GM12878 (cell line): ENCODE data around the gene TMEM239. TPM values are rescaled to one million over a fixed set of nuclear protein-coding genes. Genes with fewer than 3 reads are reported as not detected.

Experiments used
- ATAC-seq: fragments of 200-7000 bp; cut with Tn5 transposase; 3 replicates; pipeline ENCODE4 v1.9.1; 2020; ENCODE audit warnings: mild to moderate bottlenecking, moderate library complexity
- BruUV-seq: library from RNA; stranded (reverse); fragments of 400-500 nt; replicated peaks from 2 replicates; lab custom pipeline; 2021; lab: Mats Ljungman, UMichigan
- CTCF ChIA-PET: fragments of 300-600 bp; sonication (Branson Sonifier 250); formaldehyde crosslinking; extraction: SDS; loops from one replicate; lab custom pipeline; 2021; ENCODE audit warnings: inconsistent platforms; lab: Yijun Ruan, JAX
- POLR2A ChIA-PET: fragments of 350-600 bp; formaldehyde crosslinking; extraction: SDS; loops from one replicate; lab custom pipeline; 2021; ENCODE audit warnings: inconsistent platforms; lab: Charles Lee
- RAD21 ChIA-PET: fragments of 300-600 bp; sonication (Branson Sonifier 250); formaldehyde crosslinking; loops from one replicate; lab custom pipeline; 2023; ENCODE audit warnings: antibody characterized with exemption; ENCODE audit not compliant: unreplicated experiment; lab: Charles Lee
- SMC1A ChIA-PET: fragments of 300-600 bp; sonication (Branson Sonifier 250); formaldehyde crosslinking; loops from one replicate; lab custom pipeline; 2023; ENCODE audit not compliant: unreplicated experiment, uncharacterized antibody; lab: Charles Lee
- DNase-seq: peaks from one replicate; pipeline ENCODE4 v3.0.0-alpha.2; 2011; ENCODE audit warnings: low read depth, low spot score
- FAIRE-seq: peaks from 3 replicates; lab custom pipeline; 2011; peaks lifted over from hg19 to GRCh38; lab: Jason Lieb, UNC
- H2AFZ ChIP-seq: 2 replicates; pipeline ENCODE4 v1.6.0; 2011; ENCODE audit warnings: low read depth, low read length, control low read depth; ENCODE audit not compliant: control insufficient read depth
- H3K27ac ChIP-seq: 2 replicates; pipeline ENCODE4 v1.5.1; 2011; ENCODE audit warnings: control low read depth; ENCODE audit not compliant: control insufficient read depth, insufficient read depth
- H3K27me3 ChIP-seq, 2 experiments: replicated peaks in 1 of 2; 2 replicates each; pipeline versions ENCODE4 v1.6.0 to v1.6.1; 2011; ENCODE audit warnings: low read length in 1 of 2; ENCODE audit not compliant: control insufficient read depth in 2 of 2, insufficient read depth in 2 of 2
- H3K36me3 ChIP-seq, 2 experiments: 2 replicates each; pipeline ENCODE4 v1.5.1; 2011; ENCODE audit warnings: low read length in 1 of 2; ENCODE audit not compliant: control insufficient read depth in 2 of 2, insufficient read depth in 2 of 2
- H3K4me1 ChIP-seq: 2 replicates; pipeline ENCODE4 v1.6.1; 2011; ENCODE audit warnings: mild to moderate bottlenecking, low read length, moderate library complexity, mixed read lengths; ENCODE audit not compliant: control insufficient read depth, insufficient read depth
- H3K4me2 ChIP-seq: 2 replicates; pipeline ENCODE4 v1.6.0; 2011; ENCODE audit warnings: control low read depth; ENCODE audit not compliant: control insufficient read depth, insufficient read depth
- H3K4me3 ChIP-seq: fragments of 200-600 bp; sonication (generic); 2 replicates; pipeline ENCODE4 v1.5.1; 2016
- H3K79me2 ChIP-seq: 2 replicates; pipeline ENCODE4 v1.6.0; 2011; ENCODE audit warnings: low read length; ENCODE audit not compliant: control insufficient read depth, insufficient read depth
- H3K9ac ChIP-seq: 2 replicates; pipeline ENCODE4 v1.8.0; 2011; ENCODE audit warnings: low read length, control low read depth, mixed read lengths; ENCODE audit not compliant: control insufficient read depth, insufficient read depth
- H3K9me3 ChIP-seq: replicated peaks from 3 replicates; pipeline ENCODE4 v1.5.1; 2011; ENCODE audit warnings: mild to moderate bottlenecking, low read length; ENCODE audit not compliant: control insufficient read depth, insufficient read depth
- H4K20me1 ChIP-seq: 2 replicates; pipeline ENCODE4 v1.6.0; 2011; ENCODE audit not compliant: control insufficient read depth, insufficient read depth
- BCL3 ChIP-seq: IDR thresholded peaks from 2 replicates; pipeline ENCODE4 v1.6.1; 2011; ENCODE audit warnings: borderline replicate concordance, low read depth, mild to moderate bottlenecking, moderate library complexity, low read length; ENCODE audit not compliant: insufficient read depth, poor library complexity, severe bottlenecking
- CHD2 ChIP-seq: IDR thresholded peaks from 2 replicates; pipeline ENCODE4 v1.6.1; 2011; ENCODE audit warnings: low read depth, low read length, improper control_type of control experiment, borderline replicate concordance
- CREM ChIP-seq: IDR thresholded peaks from 2 replicates; pipeline ENCODE4 v1.6.1; 2014; ENCODE audit warnings: antibody characterized with exemption, low read depth
- EED ChIP-seq: sonication (generic); IDR thresholded peaks from 2 replicates; pipeline ENCODE4 v1.6.1; 2016; ENCODE audit warnings: antibody characterized with exemption, low read depth
- ELK1 ChIP-seq: IDR thresholded peaks from 2 replicates; pipeline ENCODE4 v1.6.1; 2012; ENCODE audit warnings: low read depth, low read length, improper control_type of control experiment
- EZH2 ChIP-seq: IDR thresholded peaks from 2 replicates; pipeline ENCODE4 v1.6.1; 2012; ENCODE audit warnings: low read depth, mild to moderate bottlenecking, control low read depth, inconsistent platforms, low read length, borderline replicate concordance; ENCODE audit not compliant: control insufficient read depth
- FOS ChIP-seq: IDR thresholded peaks from 3 replicates; pipeline ENCODE4 v1.6.1; 2011; ENCODE audit warnings: borderline replicate concordance; ENCODE audit not compliant: insufficient read length; ENCODE audit errors: extremely low read depth
- IRF4 ChIP-seq: IDR thresholded peaks from 2 replicates; pipeline ENCODE4 v1.6.1; 2011; ENCODE audit warnings: low read depth, low read length
- MTA2 ChIP-seq: fragments of 450-650 bp; IDR thresholded peaks from 2 replicates; pipeline ENCODE4 v1.6.1; 2016; ENCODE audit warnings: low read depth, mild to moderate bottlenecking, moderate library complexity
- RAD51 ChIP-seq: fragments of 450-650 bp; IDR thresholded peaks from 2 replicates; pipeline ENCODE4 v1.6.1; 2016; ENCODE audit warnings: moderate library complexity, mild to moderate bottlenecking, inconsistent platforms
- SUPT20H ChIP-seq: IDR thresholded peaks from 2 replicates; pipeline ENCODE4 v1.6.1; 2011; ENCODE audit warnings: low read depth, mild to moderate bottlenecking, low read length, moderate library complexity, borderline replicate concordance; ENCODE audit not compliant: control insufficient read depth
- TCF3 ChIP-seq: IDR thresholded peaks from 2 replicates; pipeline ENCODE4 v1.6.1; 2012; ENCODE audit warnings: low read depth, mild to moderate bottlenecking, low read length, borderline replicate concordance; ENCODE audit not compliant: insufficient read depth
- ZNF24 ChIP-seq: fragments of 450-650 bp; IDR thresholded peaks from 2 replicates; pipeline ENCODE4 v1.6.1; 2017; ENCODE audit warnings: antibody characterized with exemption, mild to moderate bottlenecking
- WGBS: methylation state at CpG from one replicate; pipeline ENCODE4 v1.1.6; 2016; ENCODE audit warnings: low lambda C conversion rate; ENCODE audit not compliant: insufficient replicate concordance, insufficient coverage; ENCODE audit errors: missing lambda C conversion rate; 5-methylcytosine and 5-hydroxymethylcytosine counted together
- in situ Hi-C: fragments of 300-500 bp; cut with MboI; formaldehyde crosslinking; loops from 9 replicates; pipeline ENCODE4 v1.14.3; 2018; ENCODE audit warnings: mixed read lengths
- intact Hi-C: fragments of 100-400 bp; cut with micrococcal nuclease; formaldehyde crosslinking; loops from one replicate; pipeline ENCODE4 v1.14.2; 2022; ENCODE audit not compliant: unreplicated experiment
- polyA plus RNA-seq, 11 experiments: library from polyadenylated mRNA; depleted of rRNA in 4 of 11; unstranded in 6 of 11; stranded (reverse) in 5 of 11; fragments of >200 nt; fragmentation: Nextera tagmentation in 4 of 11; fragmentation: Illumina TruSeq in 1 of 11; extraction: Ambion mirVana in 4 of 11; extraction: Trizol in 1 of 11; gene quantifications; 1 replicate in 1 of 11; 2 replicates in 10 of 11; pipeline versions ENCODE4 v1.2.1 to v1.2.3, GENCODE V29; 2011 to 2016; ENCODE audit warnings: inconsistent platforms in 2 of 11, missing spikeins in 2 of 11, low read depth in 1 of 11
- total RNA-seq, 4 experiments: library from RNA; depleted of rRNA in 3 of 4; stranded (reverse); fragments of >200 nt in 3 of 4; fragmentation: Illumina TruSeq in 1 of 4; extraction: Trizol in 1 of 4; gene quantifications; 2 replicates each; pipeline versions ENCODE4 v1.2.1 to v1.2.3, GENCODE V29; 2013 to 2021
- TF ChIP-seq, protein P1 (sequence below), 3 experiments: IDR thresholded peaks in 2 of 3; conservative IDR thresholded peaks in 1 of 3; 2 replicates each; pipeline ENCODE4 v1.5.1; 2011; ENCODE audit warnings: low read depth in 3 of 3, low read length in 3 of 3, mild to moderate bottlenecking in 3 of 3, control low read depth in 2 of 3, moderate library complexity in 2 of 3, inconsistent platforms in 1 of 3, mixed read lengths in 1 of 3; ENCODE audit not compliant: control insufficient read depth in 2 of 3, insufficient read depth in 1 of 3; ENCODE audit errors: extremely low read depth in 1 of 3

The TMEM239 gene
- total and polyA plus RNA-seq, 10 of the 15 experiments (the other 5 are each of a cell fraction or from before 2014, with no cell fraction given): not detected

DNA sequence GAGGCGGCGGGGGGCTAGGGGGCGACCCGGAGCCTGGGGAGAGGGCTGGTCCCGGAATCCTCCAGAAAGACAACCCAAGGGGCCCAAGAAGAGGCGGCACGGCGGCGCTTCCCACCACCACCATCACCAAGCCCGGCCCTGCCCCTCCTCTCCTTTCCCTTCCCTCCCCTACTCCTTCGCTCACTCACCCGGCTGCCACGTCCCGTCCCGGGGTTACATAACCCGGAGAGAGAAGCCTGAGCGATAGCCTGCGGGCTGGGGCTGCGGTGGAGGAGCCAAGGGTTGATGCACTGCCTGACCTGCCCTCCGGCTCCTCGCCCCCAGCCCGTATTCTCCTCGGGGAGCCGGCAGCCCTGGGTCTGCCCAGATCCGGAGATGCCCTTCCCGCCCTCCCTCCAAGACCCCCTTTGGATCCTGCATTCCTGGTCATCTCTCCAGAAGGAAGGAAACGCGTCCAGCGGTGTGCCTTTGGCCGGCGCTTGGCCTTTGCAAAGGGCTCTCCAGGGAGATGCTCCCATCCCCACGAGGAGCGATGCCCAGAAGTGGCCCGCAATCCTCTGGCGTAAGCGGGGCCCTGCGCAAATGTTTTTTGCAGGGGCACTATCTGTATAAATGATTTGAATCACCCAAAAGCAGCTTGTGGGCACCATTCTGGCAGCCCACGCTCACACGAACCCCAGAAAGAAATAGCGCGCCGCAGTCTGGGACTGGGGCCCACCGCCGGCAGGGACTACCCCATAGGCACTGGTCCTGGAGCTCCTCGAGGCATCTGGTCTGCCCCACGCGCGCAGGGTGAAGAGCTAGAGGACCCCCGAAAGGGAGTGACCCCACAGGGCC, 11.1 kb upstream of the TMEM239 start:
- no peak for FAIRE-seq
- no peak overlapping the region for H3K9ac ChIP-seq
- H3K36me3 ChIP-seq: no peaks in the 10 kb centered on the region
- no peaks in the 10 kb centered on the region for H3K4me1 ChIP-seq
- WGBS: 49% methylated on average over 36 of the region's 49 CpGs
- ChIA-PET SMC1A (no interaction called here), POLR2A (no interaction called here), CTCF (no interaction called here), RAD21 (no interaction called here)
- no peak overlapping the region for H3K4me3 ChIP-seq
- no peaks in the 10 kb centered on the region for H3K79me2 ChIP-seq
- no peak overlapping the region for H3K4me2 ChIP-seq
- no TSS peak for BruUV-seq
- no peaks in the 10 kb centered on the region for H4K20me1 ChIP-seq
- no peak overlapping the region for H3K27ac ChIP-seq
- TF ChIP-seq ZNF24 (no peak), FOS (no peak), BCL3 (no peak), TCF3 (no peak), ELK1 (no peak), EZH2 (no peak), IRF4 (no peak), MTA2 (no peak), CHD2 (no peak), CREM (no peak), EED (no peak), RAD51 (no peak), SUPT20H (no peak)
- TF ChIP-seq, protein P1, sequence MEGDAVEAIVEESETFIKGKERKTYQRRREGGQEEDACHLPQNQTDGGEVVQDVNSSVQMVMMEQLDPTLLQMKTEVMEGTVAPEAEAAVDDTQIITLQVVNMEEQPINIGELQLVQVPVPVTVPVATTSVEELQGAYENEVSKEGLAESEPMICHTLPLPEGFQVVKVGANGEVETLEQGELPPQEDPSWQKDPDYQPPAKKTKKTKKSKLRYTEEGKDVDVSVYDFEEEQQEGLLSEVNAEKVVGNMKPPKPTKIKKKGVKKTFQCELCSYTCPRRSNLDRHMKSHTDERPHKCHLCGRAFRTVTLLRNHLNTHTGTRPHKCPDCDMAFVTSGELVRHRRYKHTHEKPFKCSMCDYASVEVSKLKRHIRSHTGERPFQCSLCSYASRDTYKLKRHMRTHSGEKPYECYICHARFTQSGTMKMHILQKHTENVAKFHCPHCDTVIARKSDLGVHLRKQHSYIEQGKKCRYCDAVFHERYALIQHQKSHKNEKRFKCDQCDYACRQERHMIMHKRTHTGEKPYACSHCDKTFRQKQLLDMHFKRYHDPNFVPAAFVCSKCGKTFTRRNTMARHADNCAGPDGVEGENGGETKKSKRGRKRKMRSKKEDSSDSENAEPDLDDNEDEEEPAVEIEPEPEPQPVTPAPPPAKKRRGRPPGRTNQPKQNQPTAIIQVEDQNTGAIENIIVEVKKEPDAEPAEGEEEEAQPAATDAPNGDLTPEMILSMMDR (IDR thresholded peaks at IDR 0.05 in 2 of 3, conservative IDR thresholded peaks at IDR 0.05 in 1 of 3; ENCODE audit: control insufficient read depth in 2 of 3, extremely low read depth in 1 of 3, insufficient read depth in 1 of 3, low read depth in 3 of 3, low read length in 3 of 3): no peak
- no peak overlapping the region for H2AFZ ChIP-seq
- no peak for DNase-seq
- peaks cover 7 to 20% of the 10 kb centered on the region in 2 experiments for H3K27me3 ChIP-seq
- intact Hi-C loops (no loop called here), in situ Hi-C loops (no loop called here)
- no peaks in the 10 kb centered on the region for H3K9me3 ChIP-seq
- ATAC-seq: no peak
